ENCODE data around the gene NKIRAS2.

DNA sequence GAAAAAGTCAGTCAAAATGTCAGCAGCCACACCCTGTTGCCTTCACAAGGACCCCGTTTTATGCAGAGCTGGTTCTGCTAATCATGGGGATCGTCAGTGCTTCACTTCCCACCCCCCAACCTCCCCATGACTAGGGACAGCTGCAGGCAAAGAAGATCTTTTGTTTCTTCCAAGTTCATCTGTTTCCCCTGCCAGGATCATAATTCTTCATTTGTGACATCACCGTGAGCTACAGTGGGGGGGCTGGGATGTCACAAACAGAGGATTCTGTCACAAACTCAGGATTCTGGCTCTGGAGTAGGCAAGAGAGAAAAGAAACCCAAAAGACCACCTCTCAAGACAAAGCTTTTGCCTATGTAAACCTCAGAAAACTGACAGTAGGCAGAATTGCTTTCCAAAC is 27.3 kb upstream of the NKIRAS2 start:
- TF ChIP-seq, protein P1, sequence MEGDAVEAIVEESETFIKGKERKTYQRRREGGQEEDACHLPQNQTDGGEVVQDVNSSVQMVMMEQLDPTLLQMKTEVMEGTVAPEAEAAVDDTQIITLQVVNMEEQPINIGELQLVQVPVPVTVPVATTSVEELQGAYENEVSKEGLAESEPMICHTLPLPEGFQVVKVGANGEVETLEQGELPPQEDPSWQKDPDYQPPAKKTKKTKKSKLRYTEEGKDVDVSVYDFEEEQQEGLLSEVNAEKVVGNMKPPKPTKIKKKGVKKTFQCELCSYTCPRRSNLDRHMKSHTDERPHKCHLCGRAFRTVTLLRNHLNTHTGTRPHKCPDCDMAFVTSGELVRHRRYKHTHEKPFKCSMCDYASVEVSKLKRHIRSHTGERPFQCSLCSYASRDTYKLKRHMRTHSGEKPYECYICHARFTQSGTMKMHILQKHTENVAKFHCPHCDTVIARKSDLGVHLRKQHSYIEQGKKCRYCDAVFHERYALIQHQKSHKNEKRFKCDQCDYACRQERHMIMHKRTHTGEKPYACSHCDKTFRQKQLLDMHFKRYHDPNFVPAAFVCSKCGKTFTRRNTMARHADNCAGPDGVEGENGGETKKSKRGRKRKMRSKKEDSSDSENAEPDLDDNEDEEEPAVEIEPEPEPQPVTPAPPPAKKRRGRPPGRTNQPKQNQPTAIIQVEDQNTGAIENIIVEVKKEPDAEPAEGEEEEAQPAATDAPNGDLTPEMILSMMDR (IDR thresholded peaks at IDR 0.05; ENCODE audit: extremely low read depth in 1 of 2, insufficient read depth in 1 of 2, low read depth in 1 of 2, low read length in 2 of 2), result no peak
- no peak for TF ChIP-seq GATA2 (IDR thresholded peaks at IDR 0.05; ENCODE audit: insufficient read depth, insufficient read length, low read depth, low read length)
- TF ChIP-seq EZH2 (IDR thresholded peaks at IDR 0.05; ENCODE audit: borderline replicate concordance, low read depth, low read length, severe bottlenecking), result no peak
- TF ChIP-seq POLR2A (IDR thresholded peaks at IDR 0.05; ENCODE audit: low read depth, low read length), result no peak
- TF ChIP-seq, protein P2, sequence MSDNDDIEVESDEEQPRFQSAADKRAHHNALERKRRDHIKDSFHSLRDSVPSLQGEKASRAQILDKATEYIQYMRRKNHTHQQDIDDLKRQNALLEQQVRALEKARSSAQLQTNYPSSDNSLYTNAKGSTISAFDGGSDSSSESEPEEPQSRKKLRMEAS (IDR thresholded peaks at IDR 0.05; ENCODE audit: insufficient read depth, insufficient read length), result no peak
- TF ChIP-seq MYC (IDR thresholded peaks at IDR 0.05; ENCODE audit: low read depth, low read length), result no peak
- no peak for TF ChIP-seq FOS (IDR thresholded peaks at IDR 0.05; ENCODE audit: borderline replicate concordance, insufficient read depth, low read length)
- TF ChIP-seq JUN (IDR thresholded peaks at IDR 0.05; ENCODE audit: borderline replicate concordance, insufficient read depth, insufficient read length, low read depth), result no peak
